C4-2B (cell line): Measurements from ENCODE around the gene MCFD2.
"Not testable (repeated sequence)": the region's sequence is repeated elsewhere in the genome, so short reads cannot be mapped to it uniquely, and the experiment has no call there.

Experiments used
- H3K27ac ChIP-seq: fragments of 450-650 bp; 2 replicates; pipeline ENCODE4 v1.5.1; 2017
- ZFX ChIP-seq: fragments of 450-650 bp; IDR thresholded peaks from 2 replicates; pipeline ENCODE4 v1.6.1; 2017
- TF ChIP-seq, protein P1 (sequence below): fragments of 450-650 bp; conservative IDR thresholded peaks from 2 replicates; pipeline ENCODE4 v1.5.1; 2017; ENCODE audit warnings: mild to moderate bottlenecking

Gene MCFD2

DNA sequence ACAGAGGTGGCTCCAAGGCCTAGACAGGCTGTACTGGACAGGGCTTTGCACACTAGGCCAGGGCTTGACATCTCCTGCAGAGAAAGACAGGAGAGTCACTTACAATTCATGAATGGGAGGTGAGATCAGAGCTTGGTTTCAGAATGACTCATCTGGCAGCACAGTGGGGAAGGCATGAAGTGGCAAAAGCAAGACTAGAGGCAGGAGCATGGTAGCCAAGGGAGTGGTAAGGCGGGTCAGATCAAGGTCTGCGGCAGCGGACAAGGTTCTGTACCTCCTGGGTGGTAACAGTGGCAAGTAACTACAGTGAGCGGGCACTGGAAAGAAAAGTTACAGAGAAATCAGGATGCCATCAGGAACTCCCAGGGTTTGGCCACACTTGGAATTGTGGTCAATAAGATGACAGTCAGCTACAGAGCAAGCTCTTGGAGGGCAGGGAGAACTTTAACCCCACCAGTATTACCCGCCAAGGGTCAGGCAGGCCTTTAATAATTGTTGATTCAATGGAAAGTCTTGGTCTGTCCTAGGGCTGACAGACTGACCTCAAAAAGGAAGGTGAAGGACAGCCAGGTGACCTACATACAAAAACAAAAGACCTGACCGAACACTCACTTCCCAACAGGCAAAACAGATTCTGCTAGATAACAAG is 5.7 kb downstream of the MCFD2 start:
- no peak for TF ChIP-seq ZFX
- TF ChIP-seq, protein P1, sequence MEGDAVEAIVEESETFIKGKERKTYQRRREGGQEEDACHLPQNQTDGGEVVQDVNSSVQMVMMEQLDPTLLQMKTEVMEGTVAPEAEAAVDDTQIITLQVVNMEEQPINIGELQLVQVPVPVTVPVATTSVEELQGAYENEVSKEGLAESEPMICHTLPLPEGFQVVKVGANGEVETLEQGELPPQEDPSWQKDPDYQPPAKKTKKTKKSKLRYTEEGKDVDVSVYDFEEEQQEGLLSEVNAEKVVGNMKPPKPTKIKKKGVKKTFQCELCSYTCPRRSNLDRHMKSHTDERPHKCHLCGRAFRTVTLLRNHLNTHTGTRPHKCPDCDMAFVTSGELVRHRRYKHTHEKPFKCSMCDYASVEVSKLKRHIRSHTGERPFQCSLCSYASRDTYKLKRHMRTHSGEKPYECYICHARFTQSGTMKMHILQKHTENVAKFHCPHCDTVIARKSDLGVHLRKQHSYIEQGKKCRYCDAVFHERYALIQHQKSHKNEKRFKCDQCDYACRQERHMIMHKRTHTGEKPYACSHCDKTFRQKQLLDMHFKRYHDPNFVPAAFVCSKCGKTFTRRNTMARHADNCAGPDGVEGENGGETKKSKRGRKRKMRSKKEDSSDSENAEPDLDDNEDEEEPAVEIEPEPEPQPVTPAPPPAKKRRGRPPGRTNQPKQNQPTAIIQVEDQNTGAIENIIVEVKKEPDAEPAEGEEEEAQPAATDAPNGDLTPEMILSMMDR, result no peak
- no peak overlapping the region for H3K27ac ChIP-seq

DNA sequence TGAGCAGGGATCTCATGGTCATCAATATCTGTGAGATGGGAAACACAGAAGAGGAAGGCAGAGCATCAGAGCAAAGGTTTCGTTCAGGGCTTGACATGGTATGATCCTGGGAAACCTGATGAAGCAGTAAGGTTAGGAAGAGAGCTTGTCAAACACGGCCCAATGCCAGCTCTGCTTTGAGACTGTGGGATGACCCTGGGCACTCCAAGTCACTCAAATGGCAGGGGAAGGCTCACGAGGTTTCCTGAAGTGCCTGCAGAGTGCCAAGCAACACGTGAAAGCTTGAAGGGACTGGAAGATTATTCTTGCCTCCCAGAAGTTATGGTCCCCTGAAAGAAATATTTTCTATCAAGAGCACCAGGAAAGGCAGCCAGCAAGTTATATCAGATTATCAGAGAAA is 6.5 kb downstream of the MCFD2 start:
- TF ChIP-seq ZFX, result no peak
- TF ChIP-seq, protein P1, result no peak
- H3K27ac ChIP-seq, result no peak overlapping the region

DNA sequence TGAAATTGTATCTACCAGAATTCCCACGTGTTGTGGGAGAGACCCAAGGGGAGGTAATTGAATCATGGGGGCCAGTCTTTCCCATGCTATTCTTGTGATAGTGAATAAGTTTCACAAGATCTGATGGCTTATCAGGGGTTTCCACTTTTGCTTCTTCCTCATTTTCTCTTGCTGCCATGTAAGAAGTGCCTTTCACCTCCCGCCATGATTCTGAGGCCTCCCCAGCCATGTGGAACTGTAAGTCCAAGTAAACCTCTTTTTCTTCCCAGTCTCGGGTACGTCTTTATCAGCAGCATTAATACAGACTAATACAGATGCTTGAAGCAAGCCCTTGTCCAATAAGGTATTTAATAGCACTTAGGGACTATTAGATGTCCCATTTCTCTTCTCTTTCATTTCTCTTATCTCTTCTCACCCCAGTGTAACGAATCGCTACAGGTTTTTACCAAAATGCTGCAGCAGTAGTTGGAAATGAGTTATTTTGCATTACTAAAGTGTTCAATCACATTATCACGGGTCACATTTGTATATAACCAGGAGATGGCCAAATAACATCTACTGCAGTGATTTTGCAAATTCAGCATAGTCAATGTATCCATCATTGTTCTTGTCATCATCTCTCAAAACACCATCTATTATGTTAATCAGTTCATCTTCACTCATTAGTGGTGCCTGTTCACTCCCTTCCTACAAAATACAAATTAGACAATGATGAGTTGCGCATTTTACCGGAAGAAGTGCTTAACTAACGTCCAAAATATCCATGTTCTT is 10.5 kb downstream of the MCFD2 start:
- H3K27ac ChIP-seq, result not testable (repeated sequence)

DNA sequence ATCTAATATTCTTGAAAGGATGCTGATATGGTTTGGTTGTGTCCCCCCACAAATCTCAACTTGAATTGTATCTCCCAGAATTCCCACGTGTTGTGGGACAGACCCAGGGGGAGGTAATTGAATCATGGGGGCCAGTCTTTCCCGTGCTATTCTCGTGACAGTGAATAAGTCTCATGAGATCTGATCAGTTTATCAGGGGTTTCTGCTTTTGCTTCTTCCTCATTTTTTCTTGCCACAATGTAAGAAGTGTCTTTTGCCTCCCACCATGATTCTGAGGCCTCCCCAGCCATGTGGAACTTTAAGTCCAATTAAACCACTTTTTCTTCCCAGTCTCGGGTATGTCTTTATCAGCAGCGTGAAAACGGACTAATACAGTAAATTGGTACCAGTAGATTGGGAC is 12.6 kb downstream of the MCFD2 start:
- H3K27ac ChIP-seq, result not testable (repeated sequence)

DNA sequence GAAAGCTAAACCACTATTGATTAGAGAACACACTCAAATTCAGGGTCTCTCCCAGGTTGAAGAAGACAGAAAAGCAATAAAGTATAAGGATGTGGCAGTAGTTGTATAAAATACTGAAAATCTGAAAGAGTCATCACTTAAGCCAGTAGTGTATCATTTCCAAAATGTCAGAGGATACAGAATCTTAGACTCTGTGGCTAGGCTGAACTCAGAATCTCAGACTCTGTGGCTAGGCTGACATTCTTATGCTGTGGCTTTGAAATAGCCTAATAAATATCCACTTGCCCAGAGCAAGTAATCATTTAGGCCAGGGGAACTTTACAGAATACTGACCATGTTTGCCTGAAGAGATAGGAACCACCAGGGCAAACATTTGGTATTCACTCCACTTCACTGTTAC is 13.1 kb downstream of the MCFD2 start:
- H3K27ac ChIP-seq, result no peak overlapping the region
- no peak for TF ChIP-seq ZFX
- TF ChIP-seq, protein P1, result no peak

DNA sequence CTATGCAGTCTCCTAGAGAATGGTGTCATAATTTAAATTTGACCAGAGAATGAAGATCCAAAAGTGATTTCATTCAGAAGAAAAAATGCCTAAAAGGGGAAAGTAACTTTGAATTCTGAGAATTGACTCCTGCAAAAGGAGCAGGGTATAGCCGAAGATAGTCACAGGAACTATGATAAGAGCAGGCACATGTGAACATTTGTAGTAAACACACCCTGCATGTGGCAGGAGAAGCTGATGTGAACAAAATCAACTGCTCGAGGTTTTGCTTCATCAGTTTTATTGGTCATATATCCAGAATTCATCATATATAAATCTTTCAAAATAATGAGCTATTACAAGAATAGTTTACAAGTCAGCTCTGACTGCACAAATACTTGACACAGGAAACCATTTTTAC is 14.0 kb downstream of the MCFD2 start:
- no peak for TF ChIP-seq ZFX
- TF ChIP-seq, protein P1, result no peak
- no peak overlapping the region for H3K27ac ChIP-seq

DNA sequence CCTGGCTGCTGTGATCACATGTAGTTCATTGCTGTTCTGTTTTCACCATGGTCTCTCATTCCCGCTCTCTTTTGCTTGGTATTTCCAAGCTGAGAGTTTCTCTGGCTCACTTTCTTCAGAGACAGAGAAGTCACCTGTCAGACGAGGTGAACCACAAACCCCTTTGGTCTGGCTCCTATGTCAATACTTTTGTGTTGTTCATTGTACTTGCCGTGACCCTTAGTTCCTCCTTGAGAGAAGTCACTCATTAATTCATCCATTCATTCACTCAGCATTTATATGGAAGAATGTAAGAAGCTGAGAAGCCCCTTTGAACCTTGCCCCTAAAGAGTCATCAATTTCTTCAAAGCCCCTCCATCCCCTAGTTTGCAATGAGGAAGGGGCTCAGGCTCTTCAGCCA is 15.2 kb downstream of the MCFD2 start:
- no peak overlapping the region for H3K27ac ChIP-seq
- TF ChIP-seq, protein P1, result no peak
- no peak for TF ChIP-seq ZFX

DNA sequence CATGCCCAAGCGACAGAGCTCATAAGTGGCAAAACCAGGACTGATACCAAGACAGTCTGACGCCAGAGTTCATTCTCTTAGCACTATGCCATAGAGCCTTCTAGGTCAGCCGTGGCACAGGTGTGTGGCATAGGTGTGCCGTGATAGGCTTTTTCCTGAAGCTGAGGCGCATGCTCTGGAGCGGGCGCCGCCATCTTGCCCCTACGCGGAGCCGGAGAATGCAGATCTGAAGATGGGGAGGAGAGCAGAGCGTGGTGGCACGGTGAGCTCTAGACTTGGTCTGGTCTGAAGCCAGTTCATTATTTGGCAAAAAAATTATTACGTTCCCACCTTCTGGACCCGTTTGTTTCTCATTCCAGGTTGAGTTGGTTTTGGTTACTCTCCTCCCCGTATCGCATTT is 16.6 kb downstream of the MCFD2 start:
- H3K27ac ChIP-seq, result no peak overlapping the region
- TF ChIP-seq ZFX, result no peak
- TF ChIP-seq, protein P1, result no peak
